CD4-positive, alpha-beta T cell treated with Interleukin-2 at 100 ng/mL for 4 hours (primary cell): ENCODE results near the gene EHD3.
A peak's percentile ranks its signal among the peaks of the same experiment; 100 is the strongest.

Experiments
- DNase-seq: peaks from one replicate; pipeline ENCODE4 v3.0.0-alpha.2; 2020; ENCODE audit warnings: low spot score

Gene EHD3

GRCh38 chr2:31286961-31287550 lies 53.1 kb downstream of the EHD3 start:
- no peak for DNase-seq

GRCh38 chr2:31287654-31288053 lies 53.7 kb downstream of the EHD3 start:
- DNase-seq = no peak

GRCh38 chr2:31294196-31294595 lies 60.2 kb downstream of the EHD3 start:
- DNase-seq = no peak

- no peak for DNase-seq
These were observed 62.8 kb downstream of the EHD3 start for GRCh38 chr2:31296641-31297287.

- DNase-seq = peak; percentile 3
These were observed 63.8 kb downstream of the EHD3 start for GRCh38 chr2:31297751-31298150.

GRCh38 chr2:31299547-31299946 lies 65.6 kb downstream of the EHD3 start:
- no peak for DNase-seq

GRCh38 chr2:31300309-31300708 lies 66.4 kb downstream of the EHD3 start:
- no peak for DNase-seq

GRCh38 chr2:31302940-31303563 lies 69.1 kb downstream of the EHD3 start:
- no peak for DNase-seq

- DNase-seq = no peak
These were observed 70.9 kb downstream of the EHD3 start for GRCh38 chr2:31304816-31305215.

GRCh38 chr2:31312898-31313297 lies 78.9 kb downstream of the EHD3 start:
- no peak for DNase-seq

- DNase-seq = no peak
These were observed 80.8 kb downstream of the EHD3 start for GRCh38 chr2:31314761-31315160.

GRCh38 chr2:31317396-31317795 lies 83.4 kb downstream of the EHD3 start:
- no peak for DNase-seq

- DNase-seq = peak; percentile 48
These were observed 84.7 kb downstream of the EHD3 start for GRCh38 chr2:31318361-31319336.
